ENCODE data around the gene ADCY2.

ADCY2 gene

GRCh38 chr5:7857926-7858632 is 462.1 kb downstream of the ADCY2 start:
- in situ Hi-C loops (cut with HindIII; ENCODE audit: low sequenced_read_pairs) = no loop called here

GRCh38 chr5:7866196-7866595 is 470.3 kb downstream of the ADCY2 start:
- in situ Hi-C loops (cut with HindIII; ENCODE audit: low sequenced_read_pairs) = no loop called here
- no peak overlapping the region for H3K4me3 ChIP-seq (ENCODE audit: low read depth, low read length)
- no peak for DNase-seq (ENCODE audit: low read depth)
- no peak for TF ChIP-seq CTCF (IDR thresholded peaks at IDR 0.05; ENCODE audit: low read depth, low read length, missing control alignments)

More at GRCh38 chr5:7857926-7858632, 462.1 kb downstream of the ADCY2 start:
- H3K4me3 ChIP-seq (ENCODE audit: low read depth, low read length) = no peak overlapping the region
- DNase-seq (ENCODE audit: low read depth) = no peak
- no peak for TF ChIP-seq CTCF (IDR thresholded peaks at IDR 0.05; ENCODE audit: low read depth, low read length, missing control alignments)

DNA sequence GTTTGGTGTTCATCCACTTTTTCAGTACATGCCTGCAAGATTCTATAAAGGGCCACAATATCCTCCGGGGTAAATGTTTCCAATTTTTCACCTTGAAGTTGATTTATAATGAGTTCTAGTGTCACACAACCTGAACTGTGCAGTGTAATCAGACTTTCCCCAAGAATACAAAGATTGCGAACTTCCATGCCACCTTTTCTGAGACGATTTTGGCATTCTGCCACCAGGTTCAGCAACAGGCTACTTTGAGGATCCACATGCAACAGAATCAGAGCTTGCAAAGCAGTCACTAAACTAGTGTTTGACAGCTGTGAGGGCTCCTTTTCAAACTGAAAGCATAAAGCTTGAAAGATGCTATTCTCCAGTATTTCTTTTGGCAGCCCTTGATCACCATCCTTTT is 471.3 kb downstream of the ADCY2 start:
- no peak overlapping the region for H3K4me3 ChIP-seq (ENCODE audit: low read depth, low read length)
- no peak for DNase-seq (ENCODE audit: low read depth)
- in situ Hi-C loops (cut with HindIII; ENCODE audit: low sequenced_read_pairs) = no loop called here
- no peak for TF ChIP-seq CTCF (IDR thresholded peaks at IDR 0.05; ENCODE audit: low read depth, low read length, missing control alignments)

DNA sequence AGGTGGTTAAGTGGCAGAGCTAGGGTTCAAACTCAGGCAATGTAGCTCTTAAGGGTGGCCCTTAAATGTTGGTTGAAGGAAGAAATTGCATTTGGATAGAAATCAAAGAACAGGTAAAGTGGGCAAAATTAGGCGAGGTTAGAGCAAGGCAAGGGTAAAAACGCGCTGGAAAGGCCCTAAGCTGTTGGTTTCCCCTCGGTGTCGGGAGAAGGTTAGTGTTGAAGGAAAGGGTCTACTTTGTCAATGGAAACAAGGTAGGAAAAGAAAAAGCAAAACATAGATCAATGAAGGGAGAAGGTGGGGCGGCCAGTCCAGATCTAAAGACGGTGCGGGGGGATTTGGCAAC is 472.5 kb downstream of the ADCY2 start:
- DNase-seq (ENCODE audit: low read depth) = no peak
- no peak for TF ChIP-seq CTCF (IDR thresholded peaks at IDR 0.05; ENCODE audit: low read depth, low read length, missing control alignments)

DNA sequence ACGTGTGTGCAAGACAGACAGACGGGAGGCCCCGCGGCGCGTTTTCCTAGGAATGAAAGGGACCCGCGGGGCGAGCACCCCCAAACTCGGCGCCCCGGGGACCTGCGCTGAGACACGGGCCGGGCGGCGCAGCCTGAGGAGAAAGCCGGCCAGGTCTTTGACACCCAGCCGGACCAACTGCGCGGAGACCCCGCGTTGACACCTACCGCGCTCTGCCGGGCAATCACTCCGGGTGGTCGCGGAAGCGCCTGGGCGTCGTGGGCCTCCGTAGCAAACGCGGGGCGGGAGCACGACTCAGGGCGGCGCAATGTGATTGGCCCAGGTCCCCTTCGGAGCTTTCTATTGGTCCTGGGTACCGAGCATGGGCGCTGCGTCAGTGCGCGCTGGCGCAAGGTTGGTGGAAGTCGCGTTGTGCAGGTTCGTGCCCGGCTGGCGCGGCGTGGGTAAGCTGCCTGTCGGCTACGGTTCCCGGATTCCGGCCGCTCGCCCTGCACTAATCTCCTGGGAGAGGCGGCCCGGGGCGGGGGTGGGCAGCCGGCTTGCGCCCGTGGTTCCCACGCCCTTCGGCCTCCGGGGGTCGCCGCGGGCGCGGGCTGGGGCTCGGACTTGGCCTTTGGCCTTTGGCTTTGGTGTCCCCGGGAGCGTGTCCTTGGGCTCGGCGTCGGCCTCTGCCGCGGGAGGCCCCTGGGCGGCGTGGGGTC is 473.0 kb downstream of the ADCY2 start, which contains the start of the genes FASTKD3 and MTRR:
FASTKD3 (minus strand) TSS at position 259 of the 701 bp plus-strand sequence. CDS start 948 bp downstream, outside the sequence.
MTRR (plus strand) TSS at position 376 of the 701 bp plus-strand sequence. CDS start 1,647 bp downstream, outside the sequence.
- no peak for TF ChIP-seq CTCF (IDR thresholded peaks at IDR 0.05; ENCODE audit: low read depth, low read length, missing control alignments)
- DNase-seq (ENCODE audit: low read depth) = peak; percentile 82
- peak within 1 kb of the TSS; percentile 82 for H3K4me3 ChIP-seq (ENCODE audit: low read depth, low read length)
- in situ Hi-C loops (cut with HindIII; ENCODE audit: low sequenced_read_pairs) = no loop called here

More for the DNA sequence above, 472.5 kb downstream of the ADCY2 start:
- H3K4me3 ChIP-seq (ENCODE audit: low read depth, low read length) = peak overlapping the region; percentile 82
- in situ Hi-C loops (cut with HindIII; ENCODE audit: low sequenced_read_pairs) = no loop called here

GRCh38 chr5:7869474-7870136 is 473.7 kb downstream of the ADCY2 start:
- peak overlapping the region; percentile 82 for H3K4me3 ChIP-seq (ENCODE audit: low read depth, low read length)
- in situ Hi-C loops (cut with HindIII; ENCODE audit: low sequenced_read_pairs) = no loop called here
- no peak for TF ChIP-seq CTCF (IDR thresholded peaks at IDR 0.05; ENCODE audit: low read depth, low read length, missing control alignments)
- no peak for DNase-seq (ENCODE audit: low read depth)

Data from astrocyte of the cerebellum (primary cell).